Measurements from ENCODE around the gene CERT1. TPM values are rescaled to one million over a fixed set of nuclear protein-coding genes. Genes with fewer than 3 reads are reported as not detected.

The CERT1 gene
- polyA plus RNA-seq, 2 of the 4 experiments (the other 2 are of a cell fraction), result 19.5 to 22.5 TPM

GRCh38 chr5:75457161-75457560 lies 54.3 kb downstream of the CERT1 start:
- CTCF ChIA-PET, result no interaction called here
- no peak for FAIRE-seq

GRCh38 chr5:75450069-75450468 lies 61.4 kb downstream of the CERT1 start:
- Histone ChIP-seq H3K4me1 (no peaks in the 10 kb centered on the region), H3K4me2 (no peak overlapping the region), H3K4me3 (no peak overlapping the region), H3K27ac (no peak overlapping the region), H3K9me3 (peaks cover 19% of the 10 kb centered on the region)
- ChIA-PET POLR2A (no interaction called here), CTCF (interaction anchor here (0.6 to 0.9 kb wide), 3 partner anchors 16 to 641 kb away, joined by 3 to 4 read pairs (median 3); no protein-coding TSS in a partner anchor)
- TF ChIP-seq, protein P1, sequence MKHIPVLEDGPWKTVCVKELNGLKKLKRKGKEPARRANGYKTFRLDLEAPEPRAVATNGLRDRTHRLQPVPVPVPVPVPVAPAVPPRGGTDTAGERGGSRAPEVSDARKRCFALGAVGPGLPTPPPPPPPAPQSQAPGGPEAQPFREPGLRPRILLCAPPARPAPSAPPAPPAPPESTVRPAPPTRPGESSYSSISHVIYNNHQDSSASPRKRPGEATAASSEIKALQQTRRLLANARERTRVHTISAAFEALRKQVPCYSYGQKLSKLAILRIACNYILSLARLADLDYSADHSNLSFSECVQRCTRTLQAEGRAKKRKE (CRISPR knock-in tag; IDR thresholded peaks at IDR 0.05; ENCODE audit: low read depth), result no peak
- TF ChIP-seq POLR2A (IDR thresholded peaks at IDR 0.05; ENCODE audit: low read length) (no peak), RCOR1 (IDR thresholded peaks at IDR 0.05; ENCODE audit: low read depth, low read length) (no peak), PHF8 (IDR thresholded peaks at IDR 0.05; ENCODE audit: borderline replicate concordance, low read depth) (no peak), NR3C1 (IDR thresholded peaks at IDR 0.05) (no peak), BHLHE40 (IDR thresholded peaks at IDR 0.05; ENCODE audit: low read depth, low read length) (no peak), ZNF302 (CRISPR knock-in tag; IDR thresholded peaks at IDR 0.05) (no peak), GATA3 (IDR thresholded peaks at IDR 0.05; ENCODE audit: borderline replicate concordance) (no peak), CBX8 (IDR thresholded peaks at IDR 0.05) (no peak), MYC (IDR thresholded peaks at IDR 0.05; ENCODE audit: borderline replicate concordance, low read length) (no peak), ZSCAN20 (CRISPR knock-in tag; IDR thresholded peaks at IDR 0.05) (no peak), ELK1 (IDR thresholded peaks at IDR 0.05; ENCODE audit: low read depth, low read length) (no peak)
- no peak for ATAC-seq
- FAIRE-seq, result no peak
- WGBS (ENCODE audit: missing lambda C conversion rate), result 67% methylated on average over 1 of the region's 1 CpG
- DNase-seq (ENCODE audit: low read depth in 1 of 2, low spot score in 1 of 2), result no peak

More at GRCh38 chr5:75457161-75457560, 54.3 kb downstream of the CERT1 start:
- DNase-seq (ENCODE audit: low read depth in 1 of 2, low spot score in 1 of 2) (no peak), ATAC-seq (no peak)
- Histone ChIP-seq H3K4me2 (no peak overlapping the region), H3K27ac (no peak overlapping the region), H3K4me3 (no peak overlapping the region), H3K4me1 (peaks cover 4% of the 10 kb centered on the region; the same call in 1 of the 3 replicates), H3K9me3 (no peaks in the 10 kb centered on the region)
- WGBS (ENCODE audit: missing lambda C conversion rate), result 96% methylated on average over 1 of the region's 1 CpG
- TF ChIP-seq JUN (IDR thresholded peaks at IDR 0.05) (no peak), ESRRA (IDR thresholded peaks at IDR 0.05; ENCODE audit: borderline replicate concordance, low read length) (no peak), NFE2L2 (conservative IDR thresholded peaks at IDR 0.05; ENCODE audit: low read length) (no peak), POLR2AphosphoS2 (conservative IDR thresholded peaks at IDR 0.05; ENCODE audit: low read length) (no peak), PBX3 (IDR thresholded peaks at IDR 0.05) (no peak), EHF (CRISPR knock-in tag; IDR thresholded peaks at IDR 0.05) (no peak), JUNB (IDR thresholded peaks at IDR 0.05) (no peak), ZC3H11A (IDR thresholded peaks at IDR 0.05) (no peak), HOXA7 (CRISPR knock-in tag; IDR thresholded peaks at IDR 0.05) (no peak), FOSB (CRISPR knock-in tag; IDR thresholded peaks at IDR 0.05) (no peak)
- TF ChIP-seq, protein P2, sequence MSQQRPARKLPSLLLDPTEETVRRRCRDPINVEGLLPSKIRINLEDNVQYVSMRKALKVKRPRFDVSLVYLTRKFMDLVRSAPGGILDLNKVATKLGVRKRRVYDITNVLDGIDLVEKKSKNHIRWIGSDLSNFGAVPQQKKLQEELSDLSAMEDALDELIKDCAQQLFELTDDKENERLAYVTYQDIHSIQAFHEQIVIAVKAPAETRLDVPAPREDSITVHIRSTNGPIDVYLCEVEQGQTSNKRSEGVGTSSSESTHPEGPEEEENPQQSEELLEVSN (IDR thresholded peaks at IDR 0.05; ENCODE audit: borderline replicate concordance, low read depth), result no peak
- POLR2A ChIA-PET, result no interaction called here

GRCh38 chr5:75446068-75446467 lies 65.4 kb downstream of the CERT1 start:
- ATAC-seq (no peak), FAIRE-seq (no peak), DNase-seq (ENCODE audit: low read depth in 1 of 2, low spot score in 1 of 2) (no peak)
- Histone ChIP-seq H3K4me2 (no peak overlapping the region), H3K27ac (no peak overlapping the region), H3K9me3 (peaks cover 32% of the 10 kb centered on the region), H3K4me1 (no peaks in the 10 kb centered on the region), H3K4me3 (no peak overlapping the region)
- CTCF ChIA-PET, result no interaction called here
- WGBS (ENCODE audit: missing lambda C conversion rate), result 91% methylated on average over 2 of the region's 2 CpGs
- POLR2A ChIA-PET, result no interaction called here
- TF ChIP-seq MAFK (IDR thresholded peaks at IDR 0.05; ENCODE audit: partially characterized antibody), result no peak
- TF ChIP-seq RNF2 (IDR thresholded peaks at IDR 0.05; ENCODE audit: borderline replicate concordance, low read depth), result no peak
- TF ChIP-seq POLR2A (IDR thresholded peaks at IDR 0.05; ENCODE audit: low read length), result no peak
- no peak for TF ChIP-seq CHD4 (IDR thresholded peaks at IDR 0.05; ENCODE audit: borderline replicate concordance)
- TF ChIP-seq EHF (CRISPR knock-in tag; IDR thresholded peaks at IDR 0.05), result no peak
- TF ChIP-seq, protein P3, sequence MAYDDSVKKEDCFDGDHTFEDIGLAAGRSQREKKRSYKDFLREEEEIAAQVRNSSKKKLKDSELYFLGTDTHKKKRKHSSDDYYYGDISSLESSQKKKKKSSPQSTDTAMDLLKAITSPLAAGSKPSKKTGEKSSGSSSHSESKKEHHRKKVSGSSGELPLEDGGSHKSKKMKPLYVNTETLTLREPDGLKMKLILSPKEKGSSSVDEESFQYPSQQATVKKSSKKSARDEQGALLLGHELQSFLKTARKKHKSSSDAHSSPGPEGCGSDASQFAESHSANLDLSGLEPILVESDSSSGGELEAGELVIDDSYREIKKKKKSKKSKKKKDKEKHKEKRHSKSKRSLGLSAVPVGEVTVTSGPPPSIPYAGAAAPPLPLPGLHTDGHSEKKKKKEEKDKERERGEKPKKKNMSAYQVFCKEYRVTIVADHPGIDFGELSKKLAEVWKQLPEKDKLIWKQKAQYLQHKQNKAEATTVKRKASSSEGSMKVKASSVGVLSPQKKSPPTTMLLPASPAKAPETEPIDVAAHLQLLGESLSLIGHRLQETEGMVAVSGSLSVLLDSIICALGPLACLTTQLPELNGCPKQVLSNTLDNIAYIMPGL (CRISPR knock-in tag; IDR thresholded peaks at IDR 0.05; ENCODE audit: borderline replicate concordance), result no peak
- no peak for TF ChIP-seq MAZ (IDR thresholded peaks at IDR 0.05; ENCODE audit: borderline replicate concordance, low read depth, low read length)
